Activated CD4-positive, alpha-beta memory T cell treated with anti-CD3 and anti-CD28 coated beads, Interleukin-2, amount 10 ng/mL, durations not matched to agents 7 days and 5 days (primary cell): ENCODE results near the gene ASB3. TPM values are rescaled to one million over a fixed set of nuclear protein-coding genes. Genes with fewer than 3 reads are reported as not detected.

Experiments
- CTCF ChIA-PET: fragments of 350-600 bp; sonication (Branson Sonifier 250); formaldehyde crosslinking; loops from one replicate; lab custom pipeline; 2021; ENCODE audit warnings: antibody characterized with exemption, inconsistent platforms; lab: Charles Lee
- POLR2A ChIA-PET: fragments of 350-600 bp; sonication (Branson Sonifier 250); formaldehyde crosslinking; loops from one replicate; lab custom pipeline; 2021; ENCODE audit warnings: antibody characterized with exemption; lab: Charles Lee
- DNase-seq: peaks from one replicate; pipeline ENCODE4 v3.0.0-alpha.2; 2020
- H3K27ac Mint-ChIP-seq: one replicate; pipeline ENCODE4 v1.8.0; 2021; ENCODE audit warnings: mild to moderate bottlenecking, mixed read lengths
- H3K27me3 Mint-ChIP-seq: one replicate; pipeline ENCODE4 v1.8.0; 2021; ENCODE audit warnings: mixed read lengths
- H3K36me3 Mint-ChIP-seq: one replicate; pipeline ENCODE4 v1.8.0; 2021; ENCODE audit warnings: low read depth, mixed read lengths
- H3K4me1 Mint-ChIP-seq: one replicate; pipeline ENCODE4 v1.8.0; 2021; ENCODE audit warnings: mixed read lengths
- H3K4me3 Mint-ChIP-seq: one replicate; pipeline ENCODE4 v1.8.0; 2021; ENCODE audit warnings: mild to moderate bottlenecking, mixed read lengths
- H3K9me3 Mint-ChIP-seq: one replicate; pipeline ENCODE4 v1.8.0; 2021; ENCODE audit warnings: mixed read lengths
- total RNA-seq, 2 experiments: library from RNA; stranded (reverse); gene quantifications; one replicate each; pipeline ENCODE4 v1.2.3, GENCODE V29; 2021

Gene ASB3
- total RNA-seq, 2 experiments from 2014 or later: 27.6 to 29.5 TPM

DNA sequence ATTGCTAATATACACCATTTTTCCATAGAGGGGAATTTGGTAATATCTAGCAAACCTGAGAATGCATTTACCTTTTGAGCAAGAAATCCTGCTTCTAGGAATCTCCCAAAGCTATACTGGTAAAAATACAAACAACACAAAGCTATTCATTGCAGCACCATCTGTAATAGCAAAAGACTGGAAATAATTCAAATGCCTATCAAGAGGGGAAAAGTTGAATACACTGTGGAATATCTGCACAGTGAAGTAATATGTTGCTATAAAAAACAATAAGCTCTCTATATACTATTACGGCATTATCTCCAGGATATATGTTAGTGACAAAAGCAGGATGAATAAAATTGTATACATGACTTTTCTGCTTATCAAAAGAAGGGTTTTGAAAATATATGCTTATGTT is 131.5 kb downstream of the ASB3 start:
- ChIA-PET CTCF (no interaction called here), POLR2A (no interaction called here)
- no peak for DNase-seq
- no peaks in the 10 kb centered on the region for H3K36me3 Mint-ChIP-seq
- H3K27ac Mint-ChIP-seq: no peak overlapping the region
- H3K4me3 Mint-ChIP-seq: no peak overlapping the region
- H3K27me3 Mint-ChIP-seq: no peaks in the 10 kb centered on the region
- no peaks in the 10 kb centered on the region for H3K9me3 Mint-ChIP-seq
- no peaks in the 10 kb centered on the region for H3K4me1 Mint-ChIP-seq

DNA sequence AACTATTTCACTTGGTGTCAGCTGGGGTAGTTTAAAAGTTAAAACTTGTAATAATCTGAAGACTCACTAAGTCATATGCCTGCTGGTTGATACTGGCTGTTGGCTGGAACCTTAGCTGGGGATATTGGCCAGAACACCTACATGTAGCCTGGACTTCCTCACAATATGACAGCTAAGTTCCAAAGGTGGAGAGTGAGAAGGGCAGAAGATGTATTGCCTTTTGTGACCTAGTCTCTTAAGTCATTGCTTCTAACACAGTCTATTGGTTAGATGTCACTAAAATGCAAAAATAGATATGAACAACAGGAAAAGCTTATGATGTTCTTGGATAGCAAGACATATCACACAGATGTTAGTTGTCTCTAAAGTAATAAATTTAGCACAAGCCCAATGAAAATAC is 132.4 kb downstream of the ASB3 start:
- DNase-seq: no peak
- Mint-ChIP-seq H3K36me3 (no peaks in the 10 kb centered on the region), H3K27me3 (no peaks in the 10 kb centered on the region), H3K9me3 (no peaks in the 10 kb centered on the region), H3K4me1 (no peaks in the 10 kb centered on the region), H3K4me3 (no peak overlapping the region), H3K27ac (no peak overlapping the region)
- ChIA-PET CTCF (no interaction called here), POLR2A (no interaction called here)

DNA sequence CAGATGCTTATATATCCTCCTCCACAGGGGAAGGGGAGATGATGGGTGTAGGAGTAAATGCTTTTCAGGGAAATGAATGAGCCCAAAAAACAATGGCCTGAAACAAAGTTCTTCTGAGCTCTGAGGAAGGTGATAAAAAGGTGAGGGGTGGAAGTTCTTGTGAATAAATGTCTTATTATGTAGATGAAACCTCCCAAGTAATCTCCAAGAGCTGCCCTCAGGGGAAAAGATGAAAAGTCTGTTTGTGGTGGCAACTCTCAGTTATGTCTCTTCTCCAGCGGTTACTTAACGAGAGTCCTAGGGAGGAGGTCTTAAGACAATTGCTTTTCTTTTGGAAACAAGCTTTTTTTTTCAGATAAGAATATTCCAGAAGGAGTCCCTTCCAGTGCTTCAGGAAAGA is 134.6 kb downstream of the ASB3 start:
- Mint-ChIP-seq H3K4me3 (no peak overlapping the region), H3K9me3 (no peaks in the 10 kb centered on the region), H3K27me3 (no peaks in the 10 kb centered on the region), H3K27ac (no peak overlapping the region), H3K4me1 (no peaks in the 10 kb centered on the region), H3K36me3 (no peaks in the 10 kb centered on the region)
- ChIA-PET CTCF (no interaction called here), POLR2A (no interaction called here)
- DNase-seq: no peak

DNA sequence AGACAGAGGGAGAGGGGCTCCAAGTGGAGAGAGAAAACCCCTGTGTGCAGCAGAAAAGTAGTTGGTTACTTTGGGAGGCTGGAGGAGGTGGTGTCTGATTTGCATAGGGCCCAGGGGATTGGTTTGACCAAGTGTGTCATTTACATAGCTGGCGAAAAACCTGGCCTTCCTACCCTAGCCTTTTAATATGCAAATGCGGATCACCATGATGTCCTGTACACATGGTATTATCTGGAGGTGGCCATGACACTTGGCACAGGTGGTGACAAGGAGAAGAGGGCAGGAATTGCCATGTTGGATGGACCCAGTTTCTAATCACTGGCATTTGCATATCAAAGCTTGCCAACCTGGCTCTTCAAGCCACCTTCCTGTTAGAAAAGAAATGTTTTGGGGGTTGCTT is 140.0 kb downstream of the ASB3 start:
- Mint-ChIP-seq H3K27ac (no peak overlapping the region), H3K36me3 (no peaks in the 10 kb centered on the region), H3K4me3 (no peak overlapping the region), H3K9me3 (no peaks in the 10 kb centered on the region), H3K27me3 (no peaks in the 10 kb centered on the region), H3K4me1 (no peaks in the 10 kb centered on the region)
- no peak for DNase-seq
- ChIA-PET CTCF (no interaction called here), POLR2A (no interaction called here)

DNA sequence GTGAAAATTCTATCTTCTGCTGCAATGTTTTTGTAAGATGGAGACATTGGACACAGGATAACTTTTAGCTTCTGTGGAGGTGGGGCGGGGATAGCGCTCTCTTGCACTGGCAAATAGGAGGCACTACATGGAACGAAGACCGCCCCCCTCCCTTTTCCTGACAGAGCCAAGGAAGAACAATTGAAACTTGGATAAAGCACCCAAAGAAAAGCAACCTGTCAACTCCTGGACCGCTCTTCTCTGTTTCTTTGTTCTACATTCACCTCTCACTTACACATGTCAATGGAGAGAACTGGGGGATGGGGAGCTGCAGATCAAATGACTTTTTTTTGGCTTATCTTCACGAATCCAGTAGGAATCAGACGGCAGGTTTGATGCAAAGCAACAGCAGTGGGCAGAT is 145.5 kb downstream of the ASB3 start:
- DNase-seq: no peak
- ChIA-PET CTCF (no interaction called here), POLR2A (no interaction called here)
- Mint-ChIP-seq H3K4me3 (no peak overlapping the region), H3K27me3 (no peaks in the 10 kb centered on the region), H3K27ac (no peak overlapping the region), H3K36me3 (no peaks in the 10 kb centered on the region), H3K4me1 (no peaks in the 10 kb centered on the region), H3K9me3 (no peaks in the 10 kb centered on the region)

DNA sequence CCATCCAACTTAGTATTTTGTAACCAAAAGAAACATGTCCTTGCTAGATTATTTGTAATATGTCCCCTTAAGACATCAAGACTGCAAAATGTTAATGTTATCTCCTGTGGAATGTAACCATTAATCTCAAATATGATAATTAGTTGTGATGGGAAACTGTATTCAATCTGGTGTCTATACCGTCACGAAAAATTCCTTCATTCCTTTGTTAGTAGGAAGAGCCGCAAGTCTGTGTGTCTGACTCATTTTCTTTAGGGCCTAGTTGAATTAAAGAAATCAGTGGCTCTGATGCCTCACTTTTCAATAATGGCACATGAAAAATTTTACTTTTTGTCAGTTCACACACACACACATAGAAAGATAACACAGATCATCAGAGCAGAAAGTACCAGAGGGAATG is 146.3 kb downstream of the ASB3 start:
- no peaks in the 10 kb centered on the region for H3K9me3 Mint-ChIP-seq
- POLR2A ChIA-PET: no interaction called here
- no peak for DNase-seq

DNA sequence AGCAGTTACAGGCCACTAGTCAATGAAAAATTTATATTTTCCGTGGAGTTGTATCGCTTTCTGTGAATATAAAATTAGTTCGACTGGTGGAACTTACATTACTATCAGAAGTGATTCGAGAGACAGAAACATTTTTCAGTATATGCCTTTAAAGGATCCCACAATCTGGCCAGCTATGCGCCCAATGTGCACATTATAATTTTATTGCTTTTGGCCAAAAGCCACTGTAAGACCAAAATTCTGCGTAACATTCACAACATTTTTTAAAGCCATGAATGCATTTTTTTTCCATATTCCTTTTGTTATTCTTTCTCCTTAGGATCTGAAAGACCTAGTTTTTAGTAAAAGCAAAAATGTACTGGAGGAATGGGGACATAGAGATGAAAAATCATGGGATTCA is 150.2 kb downstream of the ASB3 start:
- H3K27me3 Mint-ChIP-seq: no peaks in the 10 kb centered on the region
- no peak overlapping the region for H3K27ac Mint-ChIP-seq
- DNase-seq: no peak
- ChIA-PET CTCF (no interaction called here), POLR2A (interaction anchor here (0.6 kb wide), 1 partner anchor 131 kb away, joined by 3 read pairs; the partner anchor contains the start of gene CHAC2)
- H3K9me3 Mint-ChIP-seq: no peaks in the 10 kb centered on the region
- H3K36me3 Mint-ChIP-seq: no peaks in the 10 kb centered on the region
- no peak overlapping the region for H3K4me3 Mint-ChIP-seq
- H3K4me1 Mint-ChIP-seq: peaks cover 11% of the 10 kb centered on the region

More for the DNA sequence above, 146.3 kb downstream of the ASB3 start:
- H3K4me1 Mint-ChIP-seq: no peaks in the 10 kb centered on the region
- H3K4me3 Mint-ChIP-seq: no peak overlapping the region
- H3K27ac Mint-ChIP-seq: no peak overlapping the region
- CTCF ChIA-PET: interaction anchor here (0.6 to 1.0 kb wide), 2 partner anchors 9 to 1291 kb away, joined by 3 read pairs; no protein-coding TSS in a partner anchor
- no peaks in the 10 kb centered on the region for H3K27me3 Mint-ChIP-seq
- no peaks in the 10 kb centered on the region for H3K36me3 Mint-ChIP-seq

DNA sequence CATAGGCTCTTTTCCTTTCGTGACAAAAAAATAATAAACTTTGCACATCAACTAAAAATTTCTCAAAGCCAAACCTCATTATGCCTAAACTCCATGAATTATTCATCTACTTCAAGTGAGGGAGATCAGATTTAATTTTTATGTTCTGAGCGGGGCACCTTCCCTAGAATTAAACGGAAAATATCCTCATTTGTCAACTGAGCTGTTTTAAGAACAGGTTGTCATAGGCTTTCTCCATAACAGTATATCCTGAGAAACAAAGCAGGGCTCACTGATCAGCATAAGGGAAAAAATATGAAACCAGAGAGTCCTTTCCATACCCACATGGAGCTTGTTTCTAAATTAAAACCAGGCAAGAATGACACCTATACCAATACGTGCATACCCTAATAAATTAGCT is 150.6 kb downstream of the ASB3 start:
- H3K4me3 Mint-ChIP-seq: no peak overlapping the region
- ChIA-PET POLR2A (no interaction called here), CTCF (no interaction called here)
- H3K36me3 Mint-ChIP-seq: no peaks in the 10 kb centered on the region
- H3K27me3 Mint-ChIP-seq: no peaks in the 10 kb centered on the region
- H3K9me3 Mint-ChIP-seq: no peaks in the 10 kb centered on the region
- no peak overlapping the region for H3K27ac Mint-ChIP-seq
- peaks cover 14% of the 10 kb centered on the region for H3K4me1 Mint-ChIP-seq
- DNase-seq: no peak

DNA sequence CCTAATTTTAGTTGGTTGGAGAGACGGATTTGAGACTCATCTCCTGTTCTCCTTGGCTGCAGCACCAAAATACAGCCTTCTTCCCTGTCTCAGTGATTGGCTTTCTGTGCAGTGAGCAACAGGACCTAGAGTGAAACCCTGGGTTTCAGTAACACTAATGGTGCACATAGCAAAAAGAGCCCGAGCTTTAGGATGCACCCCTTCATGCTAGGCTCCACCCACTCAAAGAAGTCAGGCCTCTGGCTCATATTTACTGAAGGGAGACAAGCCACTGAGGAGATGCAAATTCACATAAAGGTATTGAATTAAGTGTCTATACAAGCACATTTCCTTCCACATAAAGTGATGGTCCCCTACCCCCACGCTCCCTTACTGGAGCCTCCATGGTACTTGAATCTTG is 151.1 kb downstream of the ASB3 start:
- CTCF ChIA-PET: no interaction called here
- Mint-ChIP-seq H3K4me1 (peaks cover 14% of the 10 kb centered on the region), H3K9me3 (no peaks in the 10 kb centered on the region), H3K4me3 (no peak overlapping the region), H3K36me3 (no peaks in the 10 kb centered on the region), H3K27me3 (no peaks in the 10 kb centered on the region), H3K27ac (no peak overlapping the region)
- POLR2A ChIA-PET: no interaction called here
- DNase-seq: no peak

DNA sequence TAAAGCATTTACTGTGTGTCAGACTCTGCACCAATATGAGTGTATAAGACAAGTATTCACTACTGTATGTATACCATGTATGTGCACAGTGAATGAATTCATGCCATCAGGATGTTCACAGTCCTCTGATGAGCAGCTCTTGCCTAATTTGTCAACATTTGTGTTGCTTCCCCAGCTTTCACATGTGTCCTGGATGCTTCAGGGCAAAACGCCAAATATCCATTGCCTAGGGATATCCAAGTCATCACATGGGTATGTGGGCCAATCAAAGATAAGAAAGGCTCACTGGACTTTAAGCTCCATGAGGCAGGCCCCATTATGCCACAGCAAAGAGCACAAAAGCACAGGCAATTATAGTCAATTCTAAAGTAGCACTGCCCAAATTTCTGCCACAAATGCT is 153.3 kb downstream of the ASB3 start:
- no peak for DNase-seq
- Mint-ChIP-seq H3K36me3 (no peaks in the 10 kb centered on the region), H3K4me1 (peaks cover 14% of the 10 kb centered on the region), H3K9me3 (no peaks in the 10 kb centered on the region), H3K27ac (no peak overlapping the region), H3K27me3 (no peaks in the 10 kb centered on the region), H3K4me3 (no peak overlapping the region)
- ChIA-PET POLR2A (no interaction called here), CTCF (no interaction called here)

DNA sequence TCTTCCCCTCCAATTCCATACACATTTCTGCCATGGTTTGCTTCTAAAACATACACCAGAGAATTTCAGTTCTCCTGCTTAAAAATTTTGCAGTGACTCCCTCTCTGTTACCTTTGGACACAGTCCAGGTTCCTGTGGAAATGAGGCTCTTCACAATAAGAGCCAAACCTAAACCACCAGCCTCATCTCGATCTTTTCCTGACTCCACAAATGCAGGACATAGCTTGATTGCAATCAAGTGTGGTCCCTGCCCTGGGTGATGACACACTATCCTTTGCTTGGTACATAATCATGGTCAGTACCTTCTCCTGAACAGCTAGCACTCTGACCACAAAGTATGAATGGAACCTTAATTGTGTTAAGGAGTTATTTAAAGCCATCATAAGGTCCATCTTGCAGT is 154.0 kb downstream of the ASB3 start:
- no peaks in the 10 kb centered on the region for H3K36me3 Mint-ChIP-seq

DNA sequence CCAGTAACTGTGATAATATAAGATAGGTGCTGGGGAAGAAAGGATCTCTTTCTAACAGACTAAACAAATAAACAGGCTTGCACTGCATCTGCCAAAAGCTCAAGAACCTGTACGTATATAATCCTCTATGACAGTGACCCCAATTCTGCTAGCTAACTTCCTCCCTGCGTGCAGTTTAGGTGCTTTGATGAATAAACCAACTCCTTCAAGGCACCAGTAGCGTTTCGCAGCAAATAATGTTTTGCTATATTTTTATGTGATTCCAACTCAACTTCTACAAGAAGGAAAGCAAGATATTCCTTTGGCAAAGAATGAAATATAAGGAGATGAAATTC is 154.7 kb downstream of the ASB3 start:
- no peak for DNase-seq
- Mint-ChIP-seq H3K9me3 (no peaks in the 10 kb centered on the region), H3K4me1 (peaks cover 14% of the 10 kb centered on the region), H3K27ac (no peak overlapping the region), H3K4me3 (no peak overlapping the region), H3K36me3 (no peaks in the 10 kb centered on the region), H3K27me3 (no peaks in the 10 kb centered on the region)
- CTCF ChIA-PET: interaction anchor here (1.2 kb wide), 1 partner anchor 8 kb away, joined by 3 read pairs; no protein-coding TSS in a partner anchor
- POLR2A ChIA-PET: no interaction called here

More for the DNA sequence above, 154.0 kb downstream of the ASB3 start:
- ChIA-PET POLR2A (no interaction called here), CTCF (no interaction called here)
- no peak overlapping the region for H3K27ac Mint-ChIP-seq
- H3K4me3 Mint-ChIP-seq: no peak overlapping the region
- H3K4me1 Mint-ChIP-seq: peaks cover 14% of the 10 kb centered on the region
- no peaks in the 10 kb centered on the region for H3K27me3 Mint-ChIP-seq
- no peaks in the 10 kb centered on the region for H3K9me3 Mint-ChIP-seq
- no peak for DNase-seq

DNA sequence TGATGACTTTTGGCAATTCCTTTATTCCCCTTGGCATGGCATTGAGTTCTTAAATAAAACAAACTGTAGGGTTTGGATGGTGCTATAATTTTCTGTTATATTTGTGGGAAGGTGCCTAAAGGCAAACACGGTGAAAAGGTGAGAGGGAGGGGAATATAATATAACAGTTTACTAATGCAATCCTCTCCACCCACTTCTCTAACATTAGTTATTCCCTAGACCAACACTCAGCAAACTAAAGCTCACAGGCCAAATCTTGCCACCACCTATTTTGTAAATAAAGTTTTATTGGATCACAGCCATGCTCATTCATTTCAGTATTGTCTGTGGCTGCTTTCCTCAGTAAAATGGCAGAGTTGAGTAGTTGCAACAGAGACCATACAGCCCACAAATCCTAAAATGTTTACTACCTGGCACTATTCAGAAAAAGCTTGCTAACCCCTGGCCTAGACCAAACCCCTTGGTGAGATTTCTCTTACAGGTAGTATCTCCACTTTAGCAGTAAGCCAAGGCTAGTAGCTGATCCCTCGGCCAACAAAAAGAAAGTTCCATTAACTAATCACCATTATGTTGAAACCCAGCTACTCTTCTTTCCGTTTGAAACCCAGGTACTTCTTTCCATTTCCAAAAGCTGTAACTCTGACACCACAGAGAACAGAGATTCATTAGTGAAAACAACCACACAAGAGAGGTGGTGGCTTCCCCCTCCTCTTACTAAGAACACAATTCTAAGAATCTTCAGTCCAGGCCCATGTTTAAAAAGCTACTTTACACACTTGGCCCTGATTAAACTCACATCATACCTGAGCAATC is 155.2 kb downstream of the ASB3 start:
- no peak overlapping the region for H3K4me3 Mint-ChIP-seq
- POLR2A ChIA-PET: no interaction called here
- H3K9me3 Mint-ChIP-seq: no peaks in the 10 kb centered on the region
- no peaks in the 10 kb centered on the region for H3K27me3 Mint-ChIP-seq
- H3K27ac Mint-ChIP-seq: no peak overlapping the region
- CTCF ChIA-PET: interaction anchor here (1.2 kb wide), 1 partner anchor 8 kb away, joined by 3 read pairs; no protein-coding TSS in a partner anchor
- H3K4me1 Mint-ChIP-seq: peaks cover 14% of the 10 kb centered on the region
- no peaks in the 10 kb centered on the region for H3K36me3 Mint-ChIP-seq
- DNase-seq: no peak

DNA sequence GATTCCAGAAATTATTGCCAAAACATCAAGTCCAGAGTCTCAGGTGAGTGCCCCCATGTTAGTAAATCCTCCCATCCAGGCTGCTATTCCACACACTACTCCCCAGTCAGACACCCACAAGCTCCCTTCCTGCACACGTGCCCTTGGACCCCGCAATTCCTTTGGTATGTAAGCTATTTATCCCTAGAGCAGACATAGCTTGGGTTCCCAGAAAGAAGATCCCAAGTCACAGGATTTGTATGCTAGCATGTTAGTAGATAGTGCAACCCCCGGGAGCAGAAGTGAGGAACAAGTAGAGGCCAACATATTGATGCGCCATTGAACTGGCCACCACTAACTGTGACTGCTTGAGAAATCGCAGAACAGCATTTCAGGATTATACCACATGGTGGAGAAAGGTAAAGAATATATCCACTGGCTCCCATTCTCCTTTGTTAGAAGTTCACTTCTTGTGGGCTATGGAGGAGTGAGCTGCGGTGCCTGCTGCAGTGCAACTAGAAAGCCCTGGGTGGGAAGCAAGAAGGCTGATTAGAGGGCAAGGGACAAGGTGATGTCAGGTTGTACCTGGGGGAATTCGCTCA is 156.6 kb downstream of the ASB3 start:
- DNase-seq: no peak
- POLR2A ChIA-PET: no interaction called here
- Mint-ChIP-seq H3K27me3 (no peaks in the 10 kb centered on the region), H3K9me3 (no peaks in the 10 kb centered on the region), H3K36me3 (no peaks in the 10 kb centered on the region), H3K27ac (no peak overlapping the region), H3K4me1 (peaks cover 14% of the 10 kb centered on the region), H3K4me3 (no peak overlapping the region)
- CTCF ChIA-PET: no interaction called here
